ENCODE data around the gene ESYT2. TPM values are rescaled to one million over a fixed set of nuclear protein-coding genes. Genes with fewer than 3 reads are reported as not detected.

The ESYT2 gene
- total and polyA plus RNA-seq, 7 donors, result 27.5 to 63.4 (median 44.0) TPM

DNA sequence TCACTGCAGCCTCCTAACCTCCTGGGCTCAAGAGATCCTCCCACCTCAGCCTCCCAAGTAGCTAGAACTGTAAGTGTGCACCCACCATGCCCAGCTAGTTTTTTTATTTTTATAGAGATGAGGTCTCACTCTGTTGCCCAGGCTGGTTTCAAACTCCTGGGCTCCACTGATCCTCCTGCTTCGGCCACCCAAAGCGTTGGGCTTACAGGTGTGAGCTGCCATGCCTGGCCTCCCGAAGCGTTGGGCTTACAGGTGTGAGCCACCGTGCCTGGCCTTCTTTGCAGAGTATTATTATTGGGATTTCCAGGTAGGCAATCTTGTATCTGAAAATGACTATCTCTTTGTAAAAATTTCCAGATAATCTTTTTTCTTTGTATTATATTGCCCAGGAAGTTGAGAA lies 101.6 kb downstream of the ESYT2 start:
- H3K4me1 ChIP-seq, result no peaks in the 10 kb centered on the region
- H3K4me3 ChIP-seq, result no peak overlapping the region
- intact Hi-C loops (cut with DNase I), result no loop called here
- peaks cover 0 to 31% of the 10 kb centered on the region in 2 donors for H3K36me3 ChIP-seq (ENCODE audit: insufficient read depth in 1 of 2, low read depth in 1 of 2)
- no peak for DNase-seq
- H3K9me3 ChIP-seq, result no peaks in the 10 kb centered on the region
- ATAC-seq, result no peak
- TF ChIP-seq, protein P1, sequence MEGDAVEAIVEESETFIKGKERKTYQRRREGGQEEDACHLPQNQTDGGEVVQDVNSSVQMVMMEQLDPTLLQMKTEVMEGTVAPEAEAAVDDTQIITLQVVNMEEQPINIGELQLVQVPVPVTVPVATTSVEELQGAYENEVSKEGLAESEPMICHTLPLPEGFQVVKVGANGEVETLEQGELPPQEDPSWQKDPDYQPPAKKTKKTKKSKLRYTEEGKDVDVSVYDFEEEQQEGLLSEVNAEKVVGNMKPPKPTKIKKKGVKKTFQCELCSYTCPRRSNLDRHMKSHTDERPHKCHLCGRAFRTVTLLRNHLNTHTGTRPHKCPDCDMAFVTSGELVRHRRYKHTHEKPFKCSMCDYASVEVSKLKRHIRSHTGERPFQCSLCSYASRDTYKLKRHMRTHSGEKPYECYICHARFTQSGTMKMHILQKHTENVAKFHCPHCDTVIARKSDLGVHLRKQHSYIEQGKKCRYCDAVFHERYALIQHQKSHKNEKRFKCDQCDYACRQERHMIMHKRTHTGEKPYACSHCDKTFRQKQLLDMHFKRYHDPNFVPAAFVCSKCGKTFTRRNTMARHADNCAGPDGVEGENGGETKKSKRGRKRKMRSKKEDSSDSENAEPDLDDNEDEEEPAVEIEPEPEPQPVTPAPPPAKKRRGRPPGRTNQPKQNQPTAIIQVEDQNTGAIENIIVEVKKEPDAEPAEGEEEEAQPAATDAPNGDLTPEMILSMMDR (IDR thresholded peaks at IDR 0.05), result no peak
- 95 to 96% (median 95%) methylated on average over 5 of the region's 5 CpGs for WGBS, 3 donors
- no peak overlapping the region for H3K27ac ChIP-seq
- H3K27me3 ChIP-seq (ENCODE audit: insufficient read depth in 3 of 3, low read length in 2 of 3), result no peaks in the 10 kb centered on the region

DNA sequence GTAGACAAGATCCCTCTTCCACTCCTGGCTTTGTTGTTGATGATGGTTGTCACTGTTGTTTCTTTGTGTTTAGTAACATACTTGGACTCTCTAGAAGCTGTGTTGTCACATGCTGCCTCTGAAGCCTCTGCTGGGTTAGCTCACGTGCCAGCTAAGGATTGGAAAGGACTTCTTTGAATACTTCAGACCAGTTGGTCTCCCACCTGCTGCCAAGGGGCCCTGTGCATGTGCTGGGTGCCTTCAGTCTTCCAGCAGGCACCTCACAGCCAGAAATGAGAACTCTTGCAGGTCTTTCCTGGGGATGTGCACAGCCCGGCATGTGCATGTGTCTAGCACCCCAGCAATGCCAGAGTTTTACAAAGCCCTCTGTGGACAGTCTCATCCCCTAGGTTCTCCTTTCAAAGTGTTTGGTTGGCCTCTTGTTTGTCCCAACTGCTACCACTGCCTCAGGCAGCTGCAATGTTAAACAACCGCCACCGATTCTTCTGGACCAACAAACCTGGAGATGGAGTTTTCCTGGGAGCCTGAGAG lies 103.0 kb downstream of the ESYT2 start:
- intact Hi-C loops (cut with DNase I), result no loop called here
- TF ChIP-seq, protein P1 (IDR thresholded peaks at IDR 0.05), result no peak
- Histone ChIP-seq H3K36me3 (ENCODE audit: insufficient read depth in 1 of 2, low read depth in 1 of 2) (peaks cover 0 to 17% of the 10 kb centered on the region in 2 donors), H3K9me3 (no peaks in the 10 kb centered on the region), H3K4me1 (no peaks in the 10 kb centered on the region), H3K27ac (no peak overlapping the region), H3K4me3 (no peak overlapping the region), H3K27me3 (ENCODE audit: insufficient read depth in 3 of 3, low read length in 2 of 3) (no peaks in the 10 kb centered on the region)
- DNase-seq, result no peak
- WGBS, 3 donors, result 61 to 63% (median 62%) methylated on average over 4 of the region's 4 CpGs
- peak in 1 of 4 donors; percentile 12 for ATAC-seq

- H3K27me3 ChIP-seq (ENCODE audit: insufficient read depth in 3 of 3, low read length in 2 of 3), result no peaks in the 10 kb centered on the region
- DNase-seq (no peak), ATAC-seq (no peak)
- no peaks in the 10 kb centered on the region for H3K4me1 ChIP-seq
- intact Hi-C loops (cut with DNase I), result no loop called here
- TF ChIP-seq, protein P1 (IDR thresholded peaks at IDR 0.05), result no peak
- 84 to 86% (median 84%) methylated on average over 4 of the region's 4 CpGs for WGBS, 3 donors
- no peak overlapping the region for H3K27ac ChIP-seq
- no peaks in the 10 kb centered on the region for H3K9me3 ChIP-seq
- peaks cover 0 to 8% of the 10 kb centered on the region in 2 donors for H3K36me3 ChIP-seq (ENCODE audit: insufficient read depth in 1 of 2, low read depth in 1 of 2)
- no peak overlapping the region for H3K4me3 ChIP-seq
These were observed 103.9 kb downstream of the ESYT2 start for GRCh38 chr7:158725506-158725800.

DNA sequence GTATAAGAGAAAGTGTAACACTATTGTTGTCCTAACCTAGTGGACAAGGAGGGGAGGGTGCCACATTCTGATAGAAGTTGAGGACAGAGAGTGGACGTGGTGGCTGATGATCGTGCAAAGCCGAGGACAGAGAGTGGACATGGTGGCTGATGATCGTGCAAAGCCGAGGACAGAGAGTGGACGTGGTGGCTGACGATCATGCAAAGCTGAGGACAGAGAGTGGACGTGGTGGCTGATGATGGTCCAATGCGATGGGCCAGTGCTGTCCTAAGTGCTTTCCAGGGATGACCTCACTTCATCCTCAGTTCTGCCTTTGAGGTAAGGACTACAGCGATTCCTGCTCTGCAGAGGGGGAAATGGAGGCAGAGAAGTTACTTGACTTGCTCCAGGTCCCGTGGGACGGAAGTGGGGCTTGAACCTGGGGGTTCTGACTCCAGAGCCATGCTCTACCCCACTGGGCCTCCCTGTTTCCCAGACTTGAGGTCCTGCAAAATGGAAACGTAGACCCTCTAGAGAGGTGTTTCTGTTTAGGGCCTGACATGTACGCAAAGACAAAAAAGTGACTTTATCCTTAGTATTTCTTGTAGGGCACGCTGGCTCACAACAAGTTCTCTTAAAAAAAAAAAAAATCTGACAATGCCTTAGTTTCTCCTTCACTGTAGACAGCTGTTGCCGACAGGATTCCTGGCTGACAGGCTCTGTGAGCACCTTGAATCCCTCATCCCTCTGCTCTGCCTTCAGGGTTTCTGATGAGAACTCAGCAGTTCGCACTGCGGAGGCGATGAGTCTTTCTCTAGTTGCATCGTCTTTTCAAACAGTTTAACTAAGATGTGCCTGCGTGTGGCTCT lies 104.4 kb downstream of the ESYT2 start:
- 89 to 91% (median 90%) methylated on average over 21 of the region's 21 CpGs for WGBS, 3 donors
- no peak for DNase-seq
- Histone ChIP-seq H3K4me3 (no peak overlapping the region), H3K36me3 (ENCODE audit: insufficient read depth in 1 of 2, low read depth in 1 of 2) (peaks cover 0 to 3% of the 10 kb centered on the region in 2 donors), H3K4me1 (no peaks in the 10 kb centered on the region), H3K9me3 (no peaks in the 10 kb centered on the region), H3K27me3 (ENCODE audit: insufficient read depth in 3 of 3, low read length in 2 of 3) (no peaks in the 10 kb centered on the region), H3K27ac (no peak overlapping the region)
- TF ChIP-seq, protein P1 (IDR thresholded peaks at IDR 0.05), result no peak
- ATAC-seq, result no peak
- intact Hi-C loops (cut with DNase I), result no loop called here

All from psoas muscle (tissue), 8 donors.